ENCODE results near the gene ACADS.
A peak's percentile ranks its signal among the peaks of the same experiment; 100 is the strongest.

Gene ACADS

GRCh38 chr12:120748242-120748641, 22.6 kb downstream of the ACADS start:
- DNase-seq (ENCODE audit: insufficient read length, low spot score) (no peak), FAIRE-seq (no peak)
- TF ChIP-seq CTCF (IDR thresholded peaks at IDR 0.05; ENCODE audit: insufficient read depth, missing control alignments): no peak

- DNase-seq (ENCODE audit: insufficient read length, low spot score) (no peak), FAIRE-seq (no peak)
- no peak for TF ChIP-seq CTCF (IDR thresholded peaks at IDR 0.05; ENCODE audit: insufficient read depth, missing control alignments)
Observed at GRCh38 chr12:120749256-120749655, 23.6 kb downstream of the ACADS start.

- peak; percentile 10 for TF ChIP-seq CTCF (IDR thresholded peaks at IDR 0.05; ENCODE audit: insufficient read depth, missing control alignments)
- DNase-seq (ENCODE audit: insufficient read length, low spot score): no peak
- FAIRE-seq: no peak
Observed at GRCh38 chr12:120750806-120751205, 25.2 kb downstream of the ACADS start.

GRCh38 chr12:120751389-120751788, 25.8 kb downstream of the ACADS start:
- no peak for TF ChIP-seq CTCF (IDR thresholded peaks at IDR 0.05; ENCODE audit: insufficient read depth, missing control alignments)
- no peak for FAIRE-seq
- no peak for DNase-seq (ENCODE audit: insufficient read length, low spot score)

DNA sequence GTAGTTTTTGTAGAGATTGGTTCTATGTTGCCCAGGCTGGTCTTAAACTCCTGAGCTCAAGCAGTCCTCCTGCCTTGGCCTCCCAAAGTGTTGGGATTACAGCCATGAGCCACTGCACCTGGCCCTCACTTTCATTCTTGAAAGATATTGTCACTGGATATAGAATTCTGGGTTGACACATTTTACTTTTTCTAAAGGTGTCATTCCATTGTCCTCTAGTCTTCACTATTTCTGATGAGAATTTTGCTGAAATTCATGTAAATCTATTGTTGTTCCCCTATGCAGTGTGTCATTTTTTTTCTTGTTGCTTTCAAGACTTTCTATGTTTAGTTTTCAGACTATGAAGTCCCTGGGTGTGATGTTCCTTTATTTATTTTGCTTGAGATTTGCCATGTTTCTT, 29.2 kb downstream of the ACADS start:
- TF ChIP-seq CTCF (IDR thresholded peaks at IDR 0.05; ENCODE audit: insufficient read depth, missing control alignments): no peak
- FAIRE-seq (no peak), DNase-seq (ENCODE audit: insufficient read length, low spot score) (no peak)

- no peak for TF ChIP-seq CTCF (IDR thresholded peaks at IDR 0.05; ENCODE audit: insufficient read depth, missing control alignments)
- DNase-seq (ENCODE audit: insufficient read length, low spot score) (no peak), FAIRE-seq (no peak)
Observed at GRCh38 chr12:120755269-120755668, 29.6 kb downstream of the ACADS start.

DNA sequence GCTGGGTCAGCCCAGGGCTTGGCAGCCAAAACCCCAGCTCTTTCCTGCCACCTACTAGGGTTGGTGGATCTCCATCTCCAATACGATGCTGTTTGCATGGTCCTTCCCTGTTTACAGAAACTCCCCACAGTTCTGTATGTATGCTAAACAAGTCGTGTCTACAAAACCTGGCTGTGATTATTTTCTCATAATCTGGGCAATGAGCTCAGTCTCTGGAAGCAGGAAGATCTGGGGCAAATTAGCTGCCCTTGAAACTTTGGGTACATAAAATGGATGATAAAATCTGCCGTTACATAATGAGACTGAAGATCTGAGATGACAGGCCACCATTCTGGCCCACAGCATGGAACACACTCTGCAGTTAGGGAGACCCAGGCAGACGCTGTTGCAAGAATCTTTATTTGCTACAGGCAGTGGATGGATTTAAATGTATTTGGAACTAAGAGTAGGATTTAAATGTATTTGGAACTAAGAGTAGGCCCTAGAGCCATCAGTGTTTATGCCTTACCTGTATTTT, 31.7 kb downstream of the ACADS start:
- no peak for TF ChIP-seq CTCF (IDR thresholded peaks at IDR 0.05; ENCODE audit: insufficient read depth, missing control alignments)
- no peak for FAIRE-seq
- DNase-seq (ENCODE audit: insufficient read length, low spot score): no peak

Measured in D721Med (cell line).